HG02870 (cell line): Measurements from ENCODE around the gene PCCA.
A peak's percentile ranks its signal among the peaks of the same experiment; 100 is the strongest.

ENCODE experiments used
- ATAC-seq: cut with Tn5 transposase; IDR thresholded peaks from one replicate; pipeline ENCODE4 v1.9.1; 2021; ENCODE audit warnings: mild to moderate bottlenecking, moderate library complexity; ENCODE audit not compliant: unreplicated experiment

PCCA gene

GRCh38 chr13:100497389-100497788, 408.5 kb downstream of the PCCA start:
- ATAC-seq, result no peak

GRCh38 chr13:100502446-100502845, 413.6 kb downstream of the PCCA start:
- ATAC-seq, result no peak

- no peak for ATAC-seq
These were observed 414.7 kb downstream of the PCCA start for GRCh38 chr13:100503622-100504021.

- peak; percentile 84 for ATAC-seq
These were observed 417.3 kb downstream of the PCCA start for GRCh38 chr13:100506154-100506553.

GRCh38 chr13:100506600-100507422, 417.9 kb downstream of the PCCA start:
- peak; percentile 34 for ATAC-seq

GRCh38 chr13:100508455-100508854, 419.6 kb downstream of the PCCA start:
- ATAC-seq, result no peak

GRCh38 chr13:100508996-100509395, 420.1 kb downstream of the PCCA start:
- ATAC-seq, result no peak

GRCh38 chr13:100510208-100510957, 421.5 kb downstream of the PCCA start:
- no peak for ATAC-seq

- no peak for ATAC-seq
These were observed 422.6 kb downstream of the PCCA start for GRCh38 chr13:100511466-100511865.

DNA sequence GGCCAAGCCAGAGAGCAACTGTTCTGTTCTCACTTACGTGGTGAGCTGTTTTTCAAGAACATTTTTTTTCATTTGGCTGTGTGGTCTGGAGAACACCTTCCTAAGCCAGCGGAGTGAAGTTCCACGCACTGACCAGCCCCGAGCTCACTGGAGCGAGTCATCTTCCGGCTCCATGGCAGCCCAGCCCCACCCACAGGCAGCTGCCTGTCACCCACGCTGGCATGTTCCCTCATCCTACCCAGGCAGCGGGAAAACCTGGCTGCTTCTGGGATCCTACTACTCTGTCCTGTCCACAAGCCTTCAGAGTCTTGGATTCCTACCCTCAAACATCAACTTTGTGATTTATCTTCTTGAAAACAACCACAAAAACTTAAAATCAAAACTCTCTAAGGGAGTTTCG, 423.5 kb downstream of the PCCA start:
- no peak for ATAC-seq

DNA sequence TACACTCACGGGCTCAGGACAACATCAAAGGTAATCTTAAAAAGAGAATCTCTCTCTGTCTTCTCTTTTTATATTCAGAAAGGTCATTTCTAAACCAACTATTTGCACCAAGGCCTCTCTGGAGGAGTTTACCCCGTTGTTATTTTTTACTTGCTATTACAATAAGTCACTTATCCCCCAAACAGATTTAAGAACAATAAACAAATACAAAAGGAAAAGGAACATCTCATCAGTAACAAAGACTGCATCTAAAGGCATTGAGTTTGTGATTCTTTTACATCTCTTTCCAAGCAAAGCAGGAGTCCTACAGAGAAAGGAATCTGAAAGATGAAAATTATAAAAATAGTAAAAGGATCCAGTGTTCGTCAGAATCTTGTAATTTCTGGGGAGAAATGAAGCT, 424.3 kb downstream of the PCCA start:
- ATAC-seq, result no peak

DNA sequence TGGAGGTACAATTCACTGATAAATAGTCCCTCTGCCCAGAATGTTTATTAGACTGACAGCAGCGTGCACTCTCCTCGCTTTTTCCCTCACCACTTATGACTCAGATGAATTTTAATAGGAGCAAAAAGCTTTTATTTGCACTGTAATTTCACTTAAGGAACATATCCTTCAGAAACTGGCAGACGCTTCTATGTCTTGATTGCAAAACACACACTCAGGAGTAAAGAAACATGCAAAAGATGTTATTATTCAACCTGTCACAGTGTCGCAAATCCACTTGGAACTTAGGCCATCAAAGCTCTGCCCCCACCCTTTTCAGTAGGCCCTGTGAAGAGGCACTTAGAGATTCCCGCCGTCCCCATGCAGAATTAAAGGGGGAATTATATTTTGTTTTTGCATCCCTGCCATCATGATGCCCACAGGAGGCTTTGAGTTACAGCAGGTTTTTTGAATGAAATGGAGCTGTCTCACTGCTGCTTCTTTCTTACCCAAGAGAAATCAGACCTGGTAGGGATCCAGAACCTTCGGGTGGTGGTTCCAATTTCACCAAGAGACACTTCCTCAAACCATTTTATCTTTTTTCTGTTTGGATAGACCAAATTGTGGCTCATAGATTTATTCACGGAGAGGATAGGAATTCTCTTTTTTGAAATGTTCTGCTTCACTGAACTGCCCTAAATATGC, 425.2 kb downstream of the PCCA start:
- no peak for ATAC-seq

DNA sequence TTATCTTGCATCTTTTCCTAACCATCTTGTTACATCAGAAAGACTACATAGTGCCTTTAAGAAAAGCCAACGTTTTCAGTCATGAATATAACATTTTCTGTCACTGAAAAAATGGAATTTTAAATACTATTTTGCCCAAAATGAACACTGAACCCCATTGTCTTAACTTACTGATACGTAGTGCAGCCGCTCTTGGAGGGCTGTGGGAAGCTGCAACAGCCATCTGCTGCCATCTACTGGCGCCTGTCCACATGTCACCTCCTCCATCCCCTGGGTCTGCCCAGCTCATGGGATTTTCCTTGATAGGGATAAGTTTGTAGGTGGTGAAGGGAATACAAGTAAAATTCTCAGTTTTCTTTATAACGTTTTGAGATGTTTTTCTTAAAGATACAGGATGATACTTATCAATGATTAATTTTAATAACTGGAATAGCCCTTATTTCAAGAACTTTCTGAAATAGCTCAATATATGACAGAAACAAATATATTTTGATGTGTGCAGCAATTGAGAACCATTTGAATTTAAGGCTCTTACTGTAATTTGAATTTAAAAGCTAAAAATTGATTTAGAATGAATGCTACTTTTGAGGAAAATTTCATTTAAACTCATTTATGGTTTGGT, 426.0 kb downstream of the PCCA start:
- peak; percentile 93 for ATAC-seq

DNA sequence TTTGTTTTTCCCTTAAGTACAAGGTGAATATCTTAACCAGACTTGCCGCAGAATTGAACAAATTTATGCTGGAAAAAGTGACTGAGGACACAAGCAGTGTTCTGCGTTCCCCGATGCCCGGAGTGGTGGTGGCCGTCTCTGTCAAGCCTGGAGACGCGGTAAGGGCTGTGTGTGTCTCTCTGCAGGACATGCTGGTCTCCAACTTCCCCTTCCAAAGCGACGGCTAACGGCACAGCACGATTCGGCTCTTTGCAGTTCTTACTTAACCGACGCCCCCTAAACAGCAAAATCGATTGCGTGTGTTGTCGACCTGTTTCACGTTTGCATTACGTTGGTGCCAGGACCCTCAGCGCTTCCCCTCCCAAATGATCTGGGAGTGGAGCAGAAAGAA, 426.5 kb downstream of the PCCA start:
- no peak for ATAC-seq

- no peak for ATAC-seq
These were observed 428.2 kb downstream of the PCCA start for GRCh38 chr13:100517135-100517534.

GRCh38 chr13:100517728-100518127, 428.8 kb downstream of the PCCA start:
- no peak for ATAC-seq

GRCh38 chr13:100518394-100519062, 429.6 kb downstream of the PCCA start:
- ATAC-seq, result no peak

- no peak for ATAC-seq
These were observed 430.7 kb downstream of the PCCA start for GRCh38 chr13:100519626-100520025.

DNA sequence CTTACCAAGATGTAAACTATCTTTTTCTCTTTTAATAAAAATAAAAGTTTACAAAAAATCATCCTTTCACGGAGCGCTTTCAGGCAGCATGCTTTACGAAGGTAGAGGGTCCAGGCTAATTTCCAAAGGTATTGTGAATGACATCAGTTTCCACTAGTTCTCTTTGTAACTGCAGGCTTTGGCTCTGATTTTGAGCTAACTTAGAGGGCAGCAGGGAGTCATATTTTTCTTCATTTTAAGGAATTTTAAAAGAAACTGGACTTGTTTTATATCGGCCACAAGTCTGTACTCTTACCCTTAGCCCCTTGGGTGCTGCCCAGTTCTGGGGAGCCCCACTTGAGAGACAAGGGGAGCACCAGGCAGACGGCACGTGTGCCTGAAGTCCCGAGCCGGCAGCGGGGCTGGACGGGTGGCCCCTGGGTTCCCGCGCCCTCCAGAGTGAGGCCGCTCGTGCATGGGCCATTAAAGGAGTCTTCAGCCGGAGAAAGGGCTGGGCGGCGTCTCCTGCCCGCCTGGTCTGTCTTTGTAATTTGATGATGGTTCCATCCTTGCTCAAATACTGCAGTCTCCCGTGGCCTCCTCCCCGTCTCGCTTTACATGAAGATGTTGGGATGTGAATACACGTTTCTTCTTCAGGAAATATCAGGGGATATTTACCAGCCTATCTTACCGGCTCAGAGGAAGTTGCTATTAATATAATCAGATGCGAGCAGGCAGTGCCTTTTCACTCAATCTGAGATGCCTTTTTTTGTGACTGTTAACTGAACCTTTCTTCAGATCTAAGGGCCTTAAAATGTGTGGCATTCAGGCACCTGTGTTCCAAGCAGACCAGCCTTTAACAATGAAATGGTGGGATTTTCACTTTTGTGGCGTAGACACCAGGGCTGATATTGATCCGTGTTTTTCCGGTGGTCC, 432.3 kb downstream of the PCCA start:
- no peak for ATAC-seq
